HG03521 (cell line): Measurements from ENCODE around the gene PHF13.
"Not testable (repeated sequence)": the region's sequence is repeated elsewhere in the genome, so short reads cannot be mapped to it uniquely, and the experiment has no call there.

Experiments used
- ATAC-seq: cut with Tn5 transposase; IDR thresholded peaks from one replicate; pipeline ENCODE4 v1.9.1; 2021; ENCODE audit warnings: mild to moderate bottlenecking, moderate library complexity; ENCODE audit not compliant: unreplicated experiment

Gene PHF13

GRCh38 chr1:6627031-6627430 lies 13.5 kb downstream of the PHF13 start:
- no peak for ATAC-seq

DNA sequence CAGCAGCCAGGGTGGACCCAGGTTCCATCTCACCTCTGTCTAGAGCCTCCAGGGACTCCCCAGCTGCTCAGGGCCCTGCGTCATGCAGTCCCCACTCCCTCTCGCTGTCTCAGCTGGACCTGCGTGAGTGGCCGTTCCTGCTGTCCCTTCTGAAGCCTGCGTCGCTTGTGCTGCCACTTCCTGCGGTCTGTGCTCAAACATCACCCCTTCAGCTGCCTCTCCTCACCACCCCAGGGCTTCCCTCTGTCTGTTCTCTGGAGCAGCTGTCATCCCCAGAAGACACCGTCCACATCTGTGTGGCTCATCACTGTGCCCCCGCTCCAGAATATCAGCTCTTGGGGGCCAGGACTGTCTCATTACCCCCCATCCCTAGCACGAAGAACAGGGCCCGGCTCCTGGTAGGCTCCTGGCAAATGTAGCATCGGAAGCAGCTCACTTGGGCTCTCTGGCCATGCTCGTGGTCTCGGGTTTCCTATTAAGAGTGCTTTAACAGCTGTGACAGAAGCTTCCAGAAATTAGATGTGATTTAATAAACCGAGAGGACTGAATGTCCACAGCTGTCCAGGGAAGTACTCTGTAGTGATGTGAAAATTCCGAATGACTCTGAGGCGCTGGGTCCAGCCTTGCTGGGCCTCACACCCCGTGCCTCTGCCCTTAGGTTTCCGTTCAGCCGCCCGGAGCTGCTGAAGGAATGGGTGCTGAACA lies 14.5 kb downstream of the PHF13 start:
- no peak for ATAC-seq

- ATAC-seq, result no peak
Measured at GRCh38 chr1:6628971-6629479, 15.5 kb downstream of the PHF13 start.

DNA sequence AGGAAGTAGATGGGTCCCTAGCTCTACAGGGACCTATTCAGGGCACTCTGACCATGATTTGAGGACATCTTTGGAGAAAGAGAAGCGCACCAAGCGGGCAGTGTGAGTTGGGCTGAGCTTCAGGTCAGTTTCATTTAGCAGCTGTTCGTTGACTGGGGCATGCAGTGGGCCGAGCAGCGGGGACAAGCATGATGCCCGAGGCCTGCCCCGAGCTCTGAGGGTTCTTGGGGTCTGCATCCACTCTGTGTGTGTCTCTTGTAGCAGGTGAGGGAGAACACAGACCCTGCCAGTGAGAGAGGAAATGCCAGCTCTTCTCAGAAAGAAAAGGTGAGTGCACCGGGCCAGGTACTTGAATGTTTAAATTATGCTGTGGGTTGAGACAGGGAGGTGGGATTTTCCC lies 16.5 kb downstream of the PHF13 start:
- no peak for ATAC-seq

DNA sequence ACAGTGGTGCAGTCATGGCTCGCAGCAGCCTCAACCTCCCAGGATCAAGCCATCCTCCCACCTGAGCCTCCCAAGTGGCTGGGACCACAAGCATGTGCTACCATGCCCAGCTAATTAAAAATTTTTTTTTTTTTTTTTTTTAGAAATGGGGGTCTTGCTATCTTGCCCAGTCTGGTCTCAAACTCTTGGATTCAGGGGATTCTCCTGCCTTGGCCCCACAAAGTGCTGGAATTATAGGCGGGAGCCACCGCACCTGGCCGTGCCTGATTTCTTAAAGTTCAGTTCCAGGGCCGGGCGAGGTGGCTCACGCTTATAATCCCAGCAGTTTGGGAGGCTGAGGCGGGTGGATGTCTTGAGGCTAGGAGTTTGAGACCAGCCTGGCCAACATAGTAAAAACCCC lies 17.5 kb downstream of the PHF13 start:
- ATAC-seq, result no peak

DNA sequence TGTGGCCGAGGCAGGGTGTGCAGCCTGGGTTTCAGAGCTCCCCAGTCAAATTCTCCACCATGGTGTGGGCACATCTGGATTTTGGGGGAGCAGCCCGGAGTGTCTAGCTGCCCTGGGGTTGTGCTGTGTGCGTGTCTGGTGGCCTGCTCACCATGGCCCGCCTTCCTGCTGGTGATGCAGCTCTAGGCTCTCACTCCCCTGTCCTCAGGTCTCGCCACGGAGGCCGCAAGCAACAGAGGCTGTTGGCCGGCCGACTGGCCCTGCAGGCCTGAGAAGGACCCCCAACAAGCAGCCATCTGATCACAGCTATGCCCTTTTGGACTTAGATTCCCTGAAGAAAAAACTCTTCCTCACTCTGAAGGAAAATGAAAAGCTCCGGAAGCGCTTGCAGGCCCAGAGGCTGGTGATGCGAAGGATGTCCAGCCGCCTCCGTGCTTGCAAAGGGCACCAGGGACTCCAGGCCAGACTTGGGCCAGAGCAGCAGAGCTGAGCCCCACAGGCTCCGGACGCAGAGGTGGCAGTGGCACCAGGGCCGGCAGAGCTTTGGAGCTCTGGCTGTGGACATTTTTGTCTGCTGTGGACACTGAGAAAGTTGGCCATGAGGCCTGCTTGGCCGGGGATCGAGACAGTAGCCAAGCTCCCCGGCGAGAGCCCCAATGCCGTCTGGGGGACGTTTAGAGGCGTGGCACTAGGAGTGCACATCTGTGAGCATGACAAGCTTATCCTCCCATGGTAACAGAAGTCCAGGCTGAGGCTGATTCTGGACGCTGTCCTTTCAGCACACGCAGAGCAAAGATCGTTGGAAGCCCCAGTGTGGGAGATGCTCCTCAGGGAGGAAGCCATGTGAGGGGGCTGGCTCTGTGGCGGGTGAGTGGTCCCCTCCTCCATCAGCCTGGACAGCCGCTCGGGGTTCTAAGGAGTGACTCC lies 19.3 kb downstream of the PHF13 start:
- ATAC-seq, result no peak

DNA sequence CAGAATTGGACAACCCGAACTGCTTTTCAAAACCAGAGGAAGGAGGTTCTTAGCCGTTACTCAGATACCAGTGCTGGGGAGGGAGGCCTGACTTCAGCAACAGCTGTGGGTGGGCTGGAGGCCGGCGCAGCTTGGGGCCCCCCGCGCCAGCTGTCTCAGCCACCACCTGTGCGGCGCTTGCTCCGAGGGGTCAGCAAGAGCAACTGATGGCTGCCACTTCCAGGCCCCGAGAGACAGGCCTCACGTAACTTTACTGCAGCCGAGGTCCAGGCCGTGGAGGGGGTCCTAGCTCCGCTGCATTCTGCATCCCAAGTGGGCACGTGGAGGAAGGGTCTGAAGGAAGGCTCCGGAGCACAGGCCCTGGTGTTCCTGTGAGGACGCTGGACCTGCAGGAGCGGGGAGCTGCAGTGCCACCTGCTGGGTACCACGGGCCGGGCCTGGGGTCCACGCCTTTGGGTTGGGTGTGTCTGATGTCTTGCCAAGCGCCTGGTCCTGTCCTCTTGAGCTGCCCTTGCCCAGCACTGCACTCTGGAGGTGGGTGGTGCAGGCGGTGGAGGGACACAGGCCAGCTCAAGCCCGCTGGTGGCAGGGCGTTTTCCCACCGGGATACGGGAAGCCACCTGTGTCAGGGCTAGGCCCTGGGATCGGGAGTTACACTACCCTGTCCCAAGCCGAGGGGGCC lies 21.0 kb downstream of the PHF13 start:
- no peak for ATAC-seq

GRCh38 chr1:6635161-6635909 lies 21.8 kb downstream of the PHF13 start:
- ATAC-seq, result no peak

- ATAC-seq, result no peak
Measured at GRCh38 chr1:6635910-6636760, 22.6 kb downstream of the PHF13 start.

DNA sequence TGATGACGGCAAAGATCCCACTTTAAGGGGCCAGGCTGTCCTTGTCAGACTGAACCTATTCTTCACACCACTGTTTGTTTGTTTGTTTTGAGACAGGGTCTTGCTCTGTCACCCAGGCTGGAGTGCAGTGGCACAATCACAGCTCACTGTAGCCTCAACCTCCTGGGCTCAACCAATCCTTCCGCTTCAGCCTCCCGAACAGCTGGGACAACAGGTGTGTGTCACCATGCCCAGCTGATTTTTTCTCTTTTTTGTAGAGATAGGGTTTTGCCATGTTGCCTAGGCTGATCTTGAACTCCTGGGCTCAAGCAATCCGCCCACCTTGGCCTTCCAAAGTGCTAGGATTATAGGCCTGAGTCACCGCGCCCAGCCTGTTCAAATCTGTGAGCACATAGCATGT lies 23.2 kb downstream of the PHF13 start:
- ATAC-seq, result not testable (repeated sequence)

- no peak for ATAC-seq
Measured at GRCh38 chr1:6637770-6638169, 24.2 kb downstream of the PHF13 start.

- no peak for ATAC-seq
Measured at GRCh38 chr1:6638226-6638625, 24.7 kb downstream of the PHF13 start.

DNA sequence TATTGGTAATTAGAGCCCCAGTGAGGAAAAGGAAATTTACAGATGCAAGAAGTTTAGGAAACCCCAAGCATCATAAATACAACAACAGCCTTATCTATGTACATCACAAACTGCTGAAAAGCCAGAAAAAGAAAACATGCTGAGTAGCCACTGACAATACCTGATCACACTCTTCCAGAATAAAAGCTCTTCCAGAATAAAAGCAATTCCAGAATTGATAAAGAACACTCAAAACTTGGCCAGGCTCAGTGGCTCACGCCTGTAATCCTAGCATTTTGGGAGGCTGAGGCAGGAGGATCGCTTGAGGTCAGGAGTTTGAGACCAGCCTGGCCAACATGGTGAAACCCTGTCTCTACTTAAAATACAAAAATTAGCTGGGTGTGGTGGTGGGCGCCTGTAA lies 27.3 kb downstream of the PHF13 start:
- ATAC-seq, result not testable (repeated sequence)

GRCh38 chr1:6645018-6645417 lies 31.5 kb downstream of the PHF13 start:
- ATAC-seq, result no peak

DNA sequence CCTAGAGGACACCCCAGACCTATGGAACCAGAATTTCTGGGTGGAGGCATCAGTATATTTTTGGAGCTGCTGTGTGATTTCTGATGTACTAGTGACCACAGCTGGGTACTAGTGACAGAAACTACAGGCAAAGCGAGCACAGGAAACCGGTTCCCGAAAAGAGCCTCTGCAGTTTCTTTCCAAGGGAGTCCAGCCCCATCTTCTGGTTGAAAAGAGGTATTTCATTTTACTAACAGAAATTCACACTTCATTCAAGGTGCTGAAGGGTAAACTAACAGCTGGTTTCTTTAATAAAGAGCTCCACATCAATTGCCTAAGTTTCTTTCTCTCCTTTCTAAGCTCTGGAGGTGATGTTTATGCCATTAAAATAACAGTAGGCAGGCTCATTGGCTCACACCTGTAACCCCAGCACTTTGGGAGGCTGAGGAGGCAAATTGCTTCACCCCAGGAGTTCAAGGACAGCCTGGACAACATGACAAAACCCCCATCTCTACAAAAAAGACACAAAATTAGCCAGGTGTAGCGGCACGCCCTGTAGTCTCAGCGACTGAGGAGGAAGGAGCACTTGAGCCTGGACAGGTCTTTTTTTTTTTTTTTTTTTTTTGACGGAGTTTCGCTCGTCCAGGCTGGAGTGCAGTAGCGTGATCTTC lies 33.1 kb downstream of the PHF13 start:
- no peak for ATAC-seq

- no peak for ATAC-seq
Measured at GRCh38 chr1:6648556-6648955, 35.0 kb downstream of the PHF13 start.

GRCh38 chr1:6651909-6652308 lies 38.4 kb downstream of the PHF13 start:
- no peak for ATAC-seq

DNA sequence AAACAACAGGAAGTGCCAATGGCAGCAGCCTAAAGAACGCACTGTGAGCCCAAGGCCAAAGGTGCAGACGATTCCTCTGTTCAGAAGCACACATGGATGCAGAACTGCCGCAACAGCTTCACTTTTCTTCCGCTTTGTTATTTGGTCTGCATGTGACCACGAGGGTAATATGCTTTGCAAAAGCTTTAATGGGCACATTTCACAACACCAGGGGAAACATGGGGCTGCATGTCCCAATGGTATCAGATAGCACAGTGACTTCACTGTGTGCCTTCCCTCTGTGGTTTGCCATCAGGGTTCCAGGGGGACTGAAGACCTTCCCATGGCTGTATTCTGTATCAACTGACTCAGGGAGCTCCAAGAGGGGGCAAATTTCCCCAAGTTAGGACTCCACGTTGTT lies 39.5 kb downstream of the PHF13 start:
- ATAC-seq, result no peak
